ENCODE measurements around the gene DLEC1.

Gene DLEC1

DNA sequence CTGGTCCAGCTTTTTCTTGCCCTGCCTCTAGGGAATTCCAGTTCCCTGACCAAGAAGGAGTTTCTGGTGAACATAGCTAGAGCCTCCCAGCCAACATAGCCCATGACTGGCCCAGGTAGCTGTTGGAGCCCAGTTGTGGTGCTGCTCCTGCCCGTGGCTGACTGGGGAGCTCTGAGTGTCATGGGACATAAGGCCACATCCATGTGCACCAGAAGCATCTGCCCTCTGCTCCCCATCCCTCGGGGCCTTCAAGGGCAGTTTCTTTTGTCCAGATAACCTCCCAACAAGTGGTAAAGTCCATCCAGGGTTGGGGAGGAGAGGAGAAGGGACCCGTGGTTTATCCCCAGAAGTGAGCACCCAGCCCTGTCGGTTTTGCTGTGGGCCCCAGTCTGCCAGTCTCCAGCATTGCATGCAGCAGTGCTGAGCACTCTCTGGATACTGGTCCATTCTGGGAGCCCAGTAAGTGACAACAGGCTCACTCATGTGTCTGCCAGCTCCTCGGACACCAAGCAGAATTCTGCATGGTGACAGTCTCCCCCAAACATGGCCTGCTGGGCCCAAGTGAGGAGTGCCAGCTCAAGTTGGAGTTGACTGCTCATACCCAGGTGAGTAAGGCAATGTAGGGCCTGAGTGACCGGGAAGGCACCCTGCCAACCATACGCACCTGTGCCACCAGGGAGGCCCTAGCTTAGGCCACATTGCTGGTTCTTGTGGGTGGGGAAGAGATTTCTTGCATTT lies 69.1 kb downstream of the DLEC1 start:
- no peak for ATAC-seq (ENCODE audit: low read depth)
- H3K4me1 ChIP-seq (ENCODE audit: insufficient read depth, poor library complexity, severe bottlenecking), result no peaks in the 10 kb centered on the region
- H3K27me3 ChIP-seq (ENCODE audit: insufficient read depth, poor library complexity, severe bottlenecking), result no peaks in the 10 kb centered on the region
- DNase-seq (ENCODE audit: low spot score), result no peak
- peaks cover 12% of the 10 kb centered on the region for H3K9me3 ChIP-seq (ENCODE audit: severe bottlenecking)
- no peak overlapping the region for H3K4me3 ChIP-seq (ENCODE audit: severe bottlenecking)
- TF ChIP-seq, protein P1, sequence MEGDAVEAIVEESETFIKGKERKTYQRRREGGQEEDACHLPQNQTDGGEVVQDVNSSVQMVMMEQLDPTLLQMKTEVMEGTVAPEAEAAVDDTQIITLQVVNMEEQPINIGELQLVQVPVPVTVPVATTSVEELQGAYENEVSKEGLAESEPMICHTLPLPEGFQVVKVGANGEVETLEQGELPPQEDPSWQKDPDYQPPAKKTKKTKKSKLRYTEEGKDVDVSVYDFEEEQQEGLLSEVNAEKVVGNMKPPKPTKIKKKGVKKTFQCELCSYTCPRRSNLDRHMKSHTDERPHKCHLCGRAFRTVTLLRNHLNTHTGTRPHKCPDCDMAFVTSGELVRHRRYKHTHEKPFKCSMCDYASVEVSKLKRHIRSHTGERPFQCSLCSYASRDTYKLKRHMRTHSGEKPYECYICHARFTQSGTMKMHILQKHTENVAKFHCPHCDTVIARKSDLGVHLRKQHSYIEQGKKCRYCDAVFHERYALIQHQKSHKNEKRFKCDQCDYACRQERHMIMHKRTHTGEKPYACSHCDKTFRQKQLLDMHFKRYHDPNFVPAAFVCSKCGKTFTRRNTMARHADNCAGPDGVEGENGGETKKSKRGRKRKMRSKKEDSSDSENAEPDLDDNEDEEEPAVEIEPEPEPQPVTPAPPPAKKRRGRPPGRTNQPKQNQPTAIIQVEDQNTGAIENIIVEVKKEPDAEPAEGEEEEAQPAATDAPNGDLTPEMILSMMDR (IDR thresholded peaks at IDR 0.05; ENCODE audit: poor library complexity, severe bottlenecking), result no peak
- no peaks in the 10 kb centered on the region for H3K36me3 ChIP-seq (ENCODE audit: low read depth)
- no peak overlapping the region for H3K27ac ChIP-seq (ENCODE audit: poor library complexity, severe bottlenecking)

DNA sequence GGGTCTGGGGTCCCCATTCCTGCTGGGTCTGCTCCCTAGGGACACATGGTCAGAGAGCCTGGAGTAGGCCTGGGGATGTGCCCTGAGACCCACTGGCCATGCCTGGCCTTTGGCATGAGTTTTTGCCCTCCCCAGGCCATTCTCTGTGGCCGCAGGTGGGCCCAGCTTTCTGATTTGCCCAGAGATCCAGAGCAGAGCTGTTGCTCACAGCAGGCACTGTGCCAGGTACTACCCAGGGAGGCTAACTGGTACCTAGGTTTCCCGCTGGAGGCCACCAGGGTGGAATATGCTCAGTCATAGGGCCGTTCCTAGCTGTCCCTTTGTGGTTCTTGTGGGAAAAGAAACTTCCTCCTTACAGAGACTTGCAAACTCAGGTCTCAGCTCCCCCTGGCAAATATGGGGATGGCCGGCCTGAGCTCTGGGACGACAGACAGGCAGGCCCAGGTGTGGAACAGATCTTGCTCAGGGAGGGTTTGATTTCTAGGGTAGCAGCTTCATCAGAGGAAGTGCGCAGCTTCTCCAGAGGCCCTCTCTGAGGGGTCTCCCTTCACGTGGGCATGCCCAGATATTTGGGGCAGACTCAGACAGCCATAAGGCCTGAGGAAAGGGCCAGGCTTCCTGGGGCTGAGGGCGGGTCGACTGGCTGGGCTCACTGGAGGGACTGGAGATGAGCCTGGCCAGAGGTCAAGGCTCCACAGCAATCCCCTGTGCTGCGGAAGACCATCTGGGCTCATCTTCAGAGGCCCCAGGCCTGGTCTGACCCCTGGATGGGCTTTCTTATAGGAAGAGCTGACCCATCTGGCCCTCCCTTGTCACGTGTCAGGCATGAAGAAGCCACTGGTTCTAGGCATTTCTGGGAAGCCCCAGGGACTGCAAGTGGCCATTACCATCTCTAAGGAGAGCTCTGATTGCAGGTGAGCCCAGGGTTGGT lies 69.9 kb downstream of the DLEC1 start:
- TF ChIP-seq, protein P1 (IDR thresholded peaks at IDR 0.05; ENCODE audit: poor library complexity, severe bottlenecking), result no peak
- no peak for DNase-seq (ENCODE audit: low spot score)
- peaks cover 12% of the 10 kb centered on the region for H3K9me3 ChIP-seq (ENCODE audit: severe bottlenecking)
- no peak for ATAC-seq (ENCODE audit: low read depth)
- H3K4me3 ChIP-seq (ENCODE audit: severe bottlenecking), result no peak overlapping the region
- no peak overlapping the region for H3K27ac ChIP-seq (ENCODE audit: poor library complexity, severe bottlenecking)
- H3K4me1 ChIP-seq (ENCODE audit: insufficient read depth, poor library complexity, severe bottlenecking), result no peaks in the 10 kb centered on the region
- H3K27me3 ChIP-seq (ENCODE audit: insufficient read depth, poor library complexity, severe bottlenecking), result no peaks in the 10 kb centered on the region
- no peaks in the 10 kb centered on the region for H3K36me3 ChIP-seq (ENCODE audit: low read depth)

DNA sequence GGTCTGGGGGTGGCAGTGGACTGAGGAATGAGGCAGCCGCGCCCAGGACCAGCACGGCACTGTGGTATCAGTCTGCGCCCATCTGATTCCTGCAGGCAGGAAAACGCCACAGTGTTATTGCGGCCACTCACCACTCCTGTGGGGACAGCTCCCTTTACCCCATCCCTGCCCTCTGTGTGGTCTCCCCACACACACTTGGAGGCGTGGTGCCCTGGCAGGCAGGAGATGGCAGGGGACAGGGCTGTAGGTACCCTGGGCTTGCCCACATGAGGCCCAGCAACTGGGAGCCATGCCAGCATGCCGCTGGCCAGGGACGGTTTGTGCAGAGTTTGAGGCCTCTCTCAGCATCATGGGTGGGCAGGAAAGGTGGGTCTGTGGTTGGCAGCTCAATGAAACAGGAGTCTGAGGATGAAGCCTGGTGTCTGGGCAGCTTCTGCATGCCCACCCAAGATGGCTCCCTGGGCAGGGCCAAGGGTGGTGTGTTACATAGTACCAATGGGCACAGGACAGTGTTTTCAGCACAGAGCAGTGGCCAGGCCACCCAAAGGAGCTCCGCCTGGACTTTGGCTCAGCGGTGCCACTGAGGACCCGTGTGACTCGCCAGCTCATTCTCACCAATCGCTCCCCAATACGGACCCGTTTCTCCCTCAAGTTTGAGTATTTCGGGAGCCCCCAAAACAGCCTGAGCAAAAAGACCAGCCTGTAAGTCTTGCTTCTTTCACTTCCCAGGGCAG lies 70.7 kb downstream of the DLEC1 start:
- DNase-seq (ENCODE audit: low spot score) (no peak), ATAC-seq (ENCODE audit: low read depth) (no peak)
- Histone ChIP-seq H3K27me3 (ENCODE audit: insufficient read depth, poor library complexity, severe bottlenecking) (no peaks in the 10 kb centered on the region), H3K4me3 (ENCODE audit: severe bottlenecking) (no peak overlapping the region), H3K27ac (ENCODE audit: poor library complexity, severe bottlenecking) (no peak overlapping the region), H3K36me3 (ENCODE audit: low read depth) (no peaks in the 10 kb centered on the region), H3K4me1 (ENCODE audit: insufficient read depth, poor library complexity, severe bottlenecking) (no peaks in the 10 kb centered on the region), H3K9me3 (ENCODE audit: severe bottlenecking) (peaks cover 12% of the 10 kb centered on the region)
- TF ChIP-seq, protein P1 (IDR thresholded peaks at IDR 0.05; ENCODE audit: poor library complexity, severe bottlenecking), result no peak

DNA sequence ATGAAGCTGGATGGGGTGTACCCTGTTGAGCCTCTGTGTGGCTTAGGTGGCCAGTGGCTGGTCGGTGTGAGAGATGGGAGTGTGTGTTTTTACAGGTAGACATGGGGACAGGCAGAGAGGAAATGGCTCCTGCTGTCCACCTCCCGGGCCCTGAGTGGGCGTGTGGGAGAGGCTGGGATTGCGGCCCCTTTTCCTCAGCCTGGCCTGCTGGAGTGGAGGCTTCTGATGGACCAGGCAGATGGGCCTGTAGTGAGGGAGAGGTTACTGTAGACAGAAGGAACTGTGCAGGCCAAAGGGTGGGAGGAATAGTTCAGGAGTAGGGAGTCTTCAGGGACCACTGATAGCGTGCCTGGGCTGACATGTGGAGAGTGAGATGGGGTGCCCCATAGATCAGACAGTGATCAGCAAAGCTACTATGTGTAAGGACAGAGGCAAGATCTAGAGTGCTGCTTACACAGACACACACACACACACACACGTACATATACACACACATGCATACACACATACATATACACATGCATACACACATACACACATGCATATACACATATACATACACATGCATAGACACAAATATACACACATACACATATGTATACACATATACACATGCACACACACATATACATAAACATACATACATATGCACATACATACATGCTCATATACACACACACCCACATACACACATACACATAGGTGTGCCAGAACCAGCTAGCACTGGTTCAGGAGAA lies 71.5 kb downstream of the DLEC1 start:
- no peaks in the 10 kb centered on the region for H3K27me3 ChIP-seq (ENCODE audit: insufficient read depth, poor library complexity, severe bottlenecking)
- peaks cover 8% of the 10 kb centered on the region for H3K9me3 ChIP-seq (ENCODE audit: severe bottlenecking)
- TF ChIP-seq, protein P1 (IDR thresholded peaks at IDR 0.05; ENCODE audit: poor library complexity, severe bottlenecking), result no peak
- no peaks in the 10 kb centered on the region for H3K4me1 ChIP-seq (ENCODE audit: insufficient read depth, poor library complexity, severe bottlenecking)
- DNase-seq (ENCODE audit: low spot score), result no peak
- no peaks in the 10 kb centered on the region for H3K36me3 ChIP-seq (ENCODE audit: low read depth)
- no peak for ATAC-seq (ENCODE audit: low read depth)
- no peak overlapping the region for H3K4me3 ChIP-seq (ENCODE audit: severe bottlenecking)
- no peak overlapping the region for H3K27ac ChIP-seq (ENCODE audit: poor library complexity, severe bottlenecking)
